GM21447 (cell line): ENCODE results near the gene COL4A3.
A peak's percentile ranks its signal among the peaks of the same experiment; 100 is the strongest.

Source experiments
- ATAC-seq: cut with Tn5 transposase; IDR thresholded peaks from one replicate; pipeline ENCODE4 v1.9.1; 2021; ENCODE audit not compliant: unreplicated experiment

The COL4A3 gene

DNA sequence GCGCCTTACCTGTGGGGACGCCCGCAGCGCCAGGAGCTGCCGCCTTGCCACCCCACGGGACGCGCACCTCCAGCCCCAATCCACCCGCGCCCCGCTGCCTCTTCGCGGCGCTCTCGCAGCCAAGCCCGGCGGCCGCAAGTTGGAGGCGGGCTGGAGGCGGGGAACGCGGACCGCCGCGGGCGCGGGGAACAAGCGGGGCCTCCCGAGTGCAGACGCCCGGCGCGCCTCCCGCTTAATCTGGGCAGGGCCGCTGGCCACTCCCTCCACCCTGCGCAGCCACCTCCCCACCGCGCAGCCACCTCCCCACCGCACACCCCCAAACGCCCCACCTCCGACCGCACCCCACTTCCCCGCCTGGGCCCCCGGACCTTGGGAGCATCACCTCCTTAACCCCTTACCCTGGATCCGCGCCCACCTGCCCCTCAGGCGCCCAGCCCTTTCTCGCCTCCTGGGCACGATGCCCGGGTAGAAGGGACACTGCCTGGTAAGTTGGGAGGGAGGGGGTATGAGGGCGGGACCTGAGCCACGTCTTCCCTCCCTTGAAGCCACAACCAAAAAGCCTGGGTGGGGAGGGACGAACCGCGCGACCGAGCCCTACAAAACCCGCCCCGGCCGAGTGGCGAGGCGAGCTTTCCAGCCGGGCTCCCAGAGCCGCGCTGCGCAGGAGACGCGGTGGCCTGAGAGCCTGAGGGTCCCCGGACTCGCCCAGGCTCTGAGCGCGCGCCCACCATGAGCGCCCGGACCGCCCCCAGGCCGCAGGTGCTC, at the start of gene COL4A3, which contains the start of gene COL4A4:
COL4A3 (plus strand) TSS at position 627 of the 765 bp plus-strand sequence; CDS start at position 730, 103 bp downstream.
COL4A4 (minus strand) TSS at position 208 of the 765 bp plus-strand sequence. CDS start 16,722 bp downstream, outside the sequence.
- ATAC-seq = peak; percentile 57

DNA sequence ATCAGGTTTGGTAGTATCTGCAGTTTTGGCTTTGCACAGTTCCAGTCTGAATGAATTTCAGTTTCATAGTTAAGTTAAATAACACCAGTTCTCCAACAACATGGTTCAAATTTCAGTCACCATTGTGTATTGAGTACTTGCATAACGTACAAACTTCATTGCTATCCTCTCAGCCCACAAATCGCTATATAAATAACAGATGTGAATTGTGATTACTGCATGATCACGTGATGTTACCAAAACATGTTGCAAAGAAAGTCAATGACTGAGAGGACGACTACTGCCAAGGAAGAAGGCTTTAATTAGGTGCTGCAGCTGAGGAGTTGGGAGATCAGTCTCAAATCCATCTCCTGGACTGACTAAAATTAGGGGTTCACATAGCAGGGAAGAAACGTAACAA, 48.7 kb upstream of the COL4A3 start:
- ATAC-seq = no peak

DNA sequence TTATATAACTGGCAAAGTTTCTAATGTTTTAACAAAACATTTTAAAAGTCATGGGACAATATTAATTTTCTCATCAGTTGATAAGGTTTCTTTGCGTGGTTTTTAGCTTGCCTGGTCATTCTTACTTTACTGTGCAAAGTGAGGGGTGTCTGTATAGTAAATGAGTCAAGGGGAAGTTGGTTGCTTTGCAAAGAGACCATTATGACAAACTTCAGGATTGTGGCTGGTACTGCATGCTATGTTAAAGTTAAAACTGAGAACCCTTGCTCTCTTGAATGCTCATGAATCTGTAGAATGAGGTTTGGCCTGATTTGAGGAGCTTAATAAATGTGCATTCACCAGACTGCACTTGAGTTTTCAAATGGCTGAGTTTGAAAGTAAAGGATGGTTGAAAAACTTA, 47.4 kb upstream of the COL4A3 start:
- no peak for ATAC-seq

- ATAC-seq = no peak
Measured at GRCh38 chr2:227117852-227118251, 46.6 kb upstream of the COL4A3 start.

- no peak for ATAC-seq
Measured at GRCh38 chr2:227118353-227118752, 46.1 kb upstream of the COL4A3 start.

DNA sequence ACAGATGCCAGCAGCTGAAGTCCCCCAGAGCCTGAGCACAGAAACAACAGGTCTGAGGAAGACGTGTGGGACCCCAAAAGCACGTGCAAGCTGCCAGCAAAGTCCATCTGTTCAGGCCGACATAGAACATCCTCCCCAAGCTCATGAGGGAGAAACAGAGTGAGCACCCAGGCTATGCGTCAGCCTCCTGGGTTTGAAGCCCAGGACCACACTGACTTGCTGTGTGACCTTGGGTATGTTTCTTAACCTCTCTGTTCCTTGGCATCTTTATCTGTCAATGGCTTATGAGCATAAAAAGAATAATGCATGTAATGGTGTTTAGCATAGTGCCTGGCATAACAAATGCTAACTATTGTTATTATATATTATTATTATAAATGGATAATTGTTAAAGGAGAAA, 40.7 kb upstream of the COL4A3 start:
- no peak for ATAC-seq

GRCh38 chr2:227124811-227125210, 39.6 kb upstream of the COL4A3 start:
- no peak for ATAC-seq

- no peak for ATAC-seq
Measured at GRCh38 chr2:227125506-227125905, 38.9 kb upstream of the COL4A3 start.

- no peak for ATAC-seq
Measured at GRCh38 chr2:227127201-227127600, 37.2 kb upstream of the COL4A3 start.

- no peak for ATAC-seq
Measured at GRCh38 chr2:227130636-227131035, 33.8 kb upstream of the COL4A3 start.

GRCh38 chr2:227132986-227133385, 31.4 kb upstream of the COL4A3 start:
- no peak for ATAC-seq

GRCh38 chr2:227134591-227134990, 29.8 kb upstream of the COL4A3 start:
- no peak for ATAC-seq

DNA sequence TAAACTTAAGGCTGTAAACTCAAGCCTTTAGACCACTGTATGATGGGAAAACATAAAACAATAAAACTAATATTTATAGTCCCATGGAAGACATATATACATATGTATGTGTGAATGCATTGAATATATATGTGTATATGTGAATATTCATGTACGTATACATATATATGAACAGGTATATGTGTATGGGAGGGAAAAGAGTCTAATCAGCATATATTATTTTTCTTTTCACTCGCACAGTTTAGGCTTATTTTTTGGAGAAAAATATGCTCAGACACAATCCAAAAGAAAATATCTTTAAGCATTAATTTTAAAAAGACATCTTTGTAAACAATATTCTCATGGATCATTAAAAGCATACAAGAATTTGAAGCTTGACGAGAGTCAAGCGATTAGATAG, 23.1 kb upstream of the COL4A3 start:
- ATAC-seq = no peak

DNA sequence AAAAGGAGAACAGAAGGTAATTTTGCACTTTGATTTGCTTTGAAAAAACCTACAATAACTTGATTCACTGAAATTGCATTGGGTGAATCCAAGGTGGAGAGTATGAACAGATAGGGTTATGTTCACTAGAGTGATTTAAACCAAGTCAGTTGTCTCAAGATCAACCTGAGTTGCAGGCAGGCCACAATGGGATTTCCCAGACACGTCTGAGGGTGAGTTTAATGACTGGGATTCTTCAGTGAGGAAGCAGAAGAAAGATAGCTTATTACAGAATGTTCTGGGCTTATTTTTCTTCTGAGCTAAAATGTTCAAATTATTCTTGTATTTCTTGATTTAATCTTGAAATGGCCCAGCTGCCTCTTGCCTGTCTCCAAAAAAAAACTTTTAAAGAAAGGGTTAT, 20.5 kb upstream of the COL4A3 start:
- ATAC-seq = no peak

DNA sequence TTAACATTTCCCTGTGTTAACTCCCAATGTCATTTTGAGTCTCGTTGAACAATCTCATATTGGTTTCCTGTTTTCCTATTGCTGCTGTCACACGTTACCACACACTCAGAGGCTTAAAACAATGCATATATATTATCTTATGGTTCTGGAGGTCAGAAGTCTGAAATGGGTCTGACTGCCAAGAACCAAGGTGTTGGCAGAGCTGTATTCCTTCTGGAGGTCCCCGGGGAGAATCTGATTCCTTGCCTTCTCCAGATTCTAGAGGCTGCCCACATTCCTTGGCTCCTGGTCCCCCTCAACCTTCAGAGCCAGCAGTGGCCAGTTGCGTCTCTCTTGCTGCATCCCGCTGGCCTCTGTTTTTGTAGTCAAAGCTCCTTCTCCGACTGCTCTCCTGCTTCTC, 18.0 kb upstream of the COL4A3 start:
- ATAC-seq = no peak

DNA sequence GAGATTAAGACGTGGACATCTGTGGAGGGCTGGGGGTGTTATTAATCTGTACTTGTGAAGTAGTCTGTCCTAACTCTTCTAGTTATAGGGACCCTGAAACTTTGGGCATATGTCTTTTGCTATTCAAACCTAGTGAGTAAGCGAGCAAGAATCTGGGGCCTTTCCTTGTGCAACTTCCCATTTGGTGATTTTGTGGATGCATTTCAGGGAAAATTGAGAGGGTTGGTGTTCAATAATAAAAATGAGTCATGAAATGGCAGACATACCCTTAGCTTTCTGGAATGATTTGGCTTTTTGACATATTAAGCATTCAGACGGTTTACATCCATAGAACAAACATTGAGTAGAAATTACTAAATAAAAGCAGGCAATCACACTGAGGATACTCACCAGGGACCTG, 17.4 kb upstream of the COL4A3 start:
- no peak for ATAC-seq

GRCh38 chr2:227148106-227148505, 16.3 kb upstream of the COL4A3 start:
- no peak for ATAC-seq

DNA sequence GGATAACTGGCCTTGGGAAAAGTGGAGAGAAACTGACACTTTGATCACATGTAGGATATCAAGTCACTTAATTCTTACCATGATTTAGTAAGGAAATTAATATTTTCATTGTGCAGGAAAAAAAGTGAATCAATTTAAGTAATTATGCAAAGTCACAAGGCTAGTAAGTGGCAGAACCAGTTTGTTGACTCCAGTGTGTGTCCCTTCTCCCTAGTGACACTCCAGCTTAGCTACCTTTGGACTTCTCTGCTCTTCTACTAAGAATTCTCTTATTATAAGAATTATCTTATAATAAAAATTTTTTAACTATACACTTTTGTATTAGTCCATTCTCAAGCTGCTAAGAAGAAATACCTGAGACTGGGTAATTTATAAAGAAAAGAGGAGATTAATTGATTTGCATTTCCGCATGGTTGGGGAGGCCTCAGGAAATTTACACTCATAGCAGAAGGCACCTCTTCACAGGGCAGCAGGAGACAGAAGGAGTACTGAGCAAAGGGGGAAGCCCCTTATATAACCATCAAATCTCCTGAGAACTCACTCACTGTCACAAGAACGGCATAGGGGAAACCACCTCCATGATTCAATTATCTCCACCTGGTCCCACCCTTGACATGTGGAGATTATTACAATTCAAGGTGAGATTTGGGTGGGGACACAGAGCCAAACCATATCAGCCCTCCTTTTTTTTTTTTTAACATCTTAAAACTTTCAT, 14.0 kb upstream of the COL4A3 start:
- no peak for ATAC-seq

DNA sequence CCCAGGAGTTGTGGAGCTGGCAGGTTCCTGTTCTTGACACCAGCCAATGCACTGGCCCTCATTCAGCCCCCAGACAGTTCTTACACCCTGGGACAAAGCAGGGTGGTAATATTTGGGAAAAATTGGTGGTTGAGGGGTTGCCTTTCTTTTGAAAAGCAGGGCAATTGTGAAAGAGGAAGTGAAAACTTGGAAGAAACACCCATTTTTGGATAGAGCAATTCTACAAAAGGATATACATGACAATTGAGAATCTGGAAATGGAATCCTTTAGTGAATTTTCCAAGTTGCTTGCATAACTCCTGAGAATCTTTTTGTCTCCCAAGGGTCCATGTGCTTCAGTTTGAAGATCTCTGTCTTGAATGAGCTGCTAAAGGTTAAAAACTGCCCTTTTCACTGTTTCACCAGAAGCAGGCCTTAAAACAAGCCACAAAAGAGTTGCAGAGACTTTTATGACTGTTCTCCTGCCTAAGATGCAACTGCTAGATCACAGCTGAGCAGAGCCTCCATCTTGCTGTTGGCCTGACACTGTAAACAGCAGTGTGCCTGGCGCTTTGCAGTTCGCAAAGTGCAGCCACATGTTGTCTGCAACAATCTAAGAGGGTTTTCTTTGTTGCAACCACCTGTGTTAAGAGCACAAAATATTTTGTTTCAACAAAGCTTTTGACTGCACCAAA, 12.2 kb upstream of the COL4A3 start:
- ATAC-seq = no peak

GRCh38 chr2:227153307-227153706, 11.1 kb upstream of the COL4A3 start:
- no peak for ATAC-seq

DNA sequence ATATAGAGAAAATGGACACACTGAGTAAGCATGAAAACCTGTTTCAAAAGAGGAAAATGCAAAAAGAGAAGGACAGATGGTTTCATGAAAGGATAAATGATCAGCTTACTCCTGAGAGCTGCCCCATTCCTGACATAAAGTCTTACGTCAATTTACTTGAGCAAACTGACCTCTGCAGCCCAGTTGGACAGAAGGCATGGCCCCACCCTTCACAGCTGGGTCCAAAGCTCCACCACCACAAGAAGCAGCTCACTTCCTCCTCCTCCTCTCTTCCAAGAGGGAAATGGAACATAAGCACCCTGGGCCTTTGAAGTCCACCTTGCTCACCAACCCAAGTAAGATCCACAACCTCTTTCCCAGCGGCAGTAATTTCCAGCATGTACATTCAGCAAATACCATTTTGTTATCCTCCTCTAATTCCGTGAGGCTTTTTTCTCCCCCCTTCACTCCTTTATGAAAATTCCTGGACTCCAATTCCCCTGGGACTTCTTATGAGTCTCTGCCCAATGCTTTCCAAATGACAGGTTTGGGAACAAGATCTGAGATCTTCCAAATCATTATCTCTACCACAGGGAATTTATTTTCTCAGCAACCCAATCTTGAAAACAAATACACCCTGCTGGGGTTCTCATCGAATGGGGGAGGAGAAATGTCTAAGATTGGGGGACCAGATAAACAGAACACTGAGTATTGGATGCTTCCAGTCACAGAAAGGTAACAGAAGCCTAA, 10.5 kb upstream of the COL4A3 start:
- no peak for ATAC-seq
